LNCAP (cell line): ENCODE results near the gene HSPBP1.

Experiments used
- CTCF ChIP-seq: fragments of 450-650 bp; IDR thresholded peaks from 2 replicates; pipeline ENCODE4 v1.5.1; 2017; ENCODE audit warnings: mild to moderate bottlenecking

The HSPBP1 gene

GRCh38 chr19:55310498-55310897 lies 30.6 kb upstream of the HSPBP1 start:
- TF ChIP-seq CTCF = no peak

- no peak for TF ChIP-seq CTCF
Observed at GRCh38 chr19:55309448-55309847, 29.5 kb upstream of the HSPBP1 start.

- no peak for TF ChIP-seq CTCF
Observed at GRCh38 chr19:55308281-55308680, 28.4 kb upstream of the HSPBP1 start.

- no peak for TF ChIP-seq CTCF
Observed at GRCh38 chr19:55306712-55307111, 26.8 kb upstream of the HSPBP1 start.

GRCh38 chr19:55305983-55306562 lies 26.2 kb upstream of the HSPBP1 start:
- TF ChIP-seq CTCF = no peak

- TF ChIP-seq CTCF = no peak
Observed at GRCh38 chr19:55305491-55305890, 25.6 kb upstream of the HSPBP1 start.

GRCh38 chr19:55304980-55305379 lies 25.1 kb upstream of the HSPBP1 start:
- TF ChIP-seq CTCF = no peak
